Upper lobe of left lung (tissue), 4 donors: ENCODE measurements around the gene ADGRE2.

ENCODE experiments used
- EP300 ChIP-seq, 4 donors: sonication (generic); formaldehyde crosslinking; IDR thresholded peaks; one replicate each; pipeline ENCODE4 v1.5.1; 2017; ENCODE audit warnings: antibody characterized with exemption in 4 of 4, control low read depth in 2 of 4
- POLR2A ChIP-seq, 4 donors: fragments of 450-650 bp; IDR thresholded peaks; one replicate each; pipeline ENCODE4 v1.5.1; 2016 to 2017; ENCODE audit warnings: antibody characterized with exemption in 4 of 4, mild to moderate bottlenecking in 2 of 4
- POLR2AphosphoS5 ChIP-seq, 2 donors: sonication (generic); formaldehyde crosslinking; IDR thresholded peaks; one replicate each; pipeline ENCODE4 v1.5.1; 2017; ENCODE audit warnings: antibody characterized with exemption in 2 of 2
- TF ChIP-seq, protein P1 (sequence below), 6 experiments: fragments of 450-650 bp in 4 of 6; fragments of 200-600 bp in 2 of 6; sonication (generic) in 2 of 6; IDR thresholded peaks; one replicate each; pipeline ENCODE4 v1.5.1; 2016 to 2019; ENCODE audit warnings: antibody characterized with exemption in 6 of 6

GRCh38 chr19:14821937-14822336, 43.6 kb upstream of the ADGRE2 start:
- TF ChIP-seq, protein P1, sequence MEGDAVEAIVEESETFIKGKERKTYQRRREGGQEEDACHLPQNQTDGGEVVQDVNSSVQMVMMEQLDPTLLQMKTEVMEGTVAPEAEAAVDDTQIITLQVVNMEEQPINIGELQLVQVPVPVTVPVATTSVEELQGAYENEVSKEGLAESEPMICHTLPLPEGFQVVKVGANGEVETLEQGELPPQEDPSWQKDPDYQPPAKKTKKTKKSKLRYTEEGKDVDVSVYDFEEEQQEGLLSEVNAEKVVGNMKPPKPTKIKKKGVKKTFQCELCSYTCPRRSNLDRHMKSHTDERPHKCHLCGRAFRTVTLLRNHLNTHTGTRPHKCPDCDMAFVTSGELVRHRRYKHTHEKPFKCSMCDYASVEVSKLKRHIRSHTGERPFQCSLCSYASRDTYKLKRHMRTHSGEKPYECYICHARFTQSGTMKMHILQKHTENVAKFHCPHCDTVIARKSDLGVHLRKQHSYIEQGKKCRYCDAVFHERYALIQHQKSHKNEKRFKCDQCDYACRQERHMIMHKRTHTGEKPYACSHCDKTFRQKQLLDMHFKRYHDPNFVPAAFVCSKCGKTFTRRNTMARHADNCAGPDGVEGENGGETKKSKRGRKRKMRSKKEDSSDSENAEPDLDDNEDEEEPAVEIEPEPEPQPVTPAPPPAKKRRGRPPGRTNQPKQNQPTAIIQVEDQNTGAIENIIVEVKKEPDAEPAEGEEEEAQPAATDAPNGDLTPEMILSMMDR (IDR thresholded peaks at IDR 0.05): no peak
- TF ChIP-seq POLR2A (IDR thresholded peaks at IDR 0.05): no peak
- TF ChIP-seq POLR2AphosphoS5 (IDR thresholded peaks at IDR 0.05): no peak
- TF ChIP-seq EP300 (IDR thresholded peaks at IDR 0.05): no peak
